A673 (cell line): ENCODE results near the gene TTLL6.

Experiments used
- EZH2 ChIP-seq: fragments of 200-600 bp; sonication (generic); IDR thresholded peaks from 2 replicates; pipeline ENCODE4 v1.6.1; 2017; ENCODE audit warnings: borderline replicate concordance, low read depth, mild to moderate bottlenecking, mixed read lengths, antibody characterized with exemption, low read length; ENCODE audit not compliant: poor library complexity, severe bottlenecking
- TF ChIP-seq, protein P1 (sequence below): fragments of 300-800, 200-600 bp; sonication (generic); conservative IDR thresholded peaks from 2 replicates; pipeline ENCODE4 v1.5.1; 2017; ENCODE audit warnings: low read depth, mild to moderate bottlenecking, antibody characterized with exemption, low read length, moderate library complexity, mixed read lengths

DNA sequence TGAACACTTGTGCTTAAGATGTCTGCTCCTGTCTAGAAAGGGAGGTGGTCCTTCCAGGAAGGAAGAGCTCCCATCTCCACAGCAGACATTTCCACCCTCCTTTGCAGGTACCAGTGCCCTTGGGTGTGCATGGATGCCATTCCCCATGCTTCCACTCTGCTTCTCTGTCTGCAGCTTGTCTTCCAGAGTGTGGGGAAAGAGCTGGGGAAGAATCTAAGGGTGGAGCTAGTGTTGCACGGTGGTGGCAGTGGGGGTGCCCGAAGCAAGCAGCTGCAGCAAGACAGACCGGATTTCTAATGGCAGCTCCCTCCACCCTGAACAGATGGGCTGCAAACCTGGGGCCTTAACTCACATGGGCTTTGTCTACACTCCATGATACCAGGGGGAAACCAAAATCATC, 65.9 kb downstream of the TTLL6 start:
- TF ChIP-seq, protein P1, sequence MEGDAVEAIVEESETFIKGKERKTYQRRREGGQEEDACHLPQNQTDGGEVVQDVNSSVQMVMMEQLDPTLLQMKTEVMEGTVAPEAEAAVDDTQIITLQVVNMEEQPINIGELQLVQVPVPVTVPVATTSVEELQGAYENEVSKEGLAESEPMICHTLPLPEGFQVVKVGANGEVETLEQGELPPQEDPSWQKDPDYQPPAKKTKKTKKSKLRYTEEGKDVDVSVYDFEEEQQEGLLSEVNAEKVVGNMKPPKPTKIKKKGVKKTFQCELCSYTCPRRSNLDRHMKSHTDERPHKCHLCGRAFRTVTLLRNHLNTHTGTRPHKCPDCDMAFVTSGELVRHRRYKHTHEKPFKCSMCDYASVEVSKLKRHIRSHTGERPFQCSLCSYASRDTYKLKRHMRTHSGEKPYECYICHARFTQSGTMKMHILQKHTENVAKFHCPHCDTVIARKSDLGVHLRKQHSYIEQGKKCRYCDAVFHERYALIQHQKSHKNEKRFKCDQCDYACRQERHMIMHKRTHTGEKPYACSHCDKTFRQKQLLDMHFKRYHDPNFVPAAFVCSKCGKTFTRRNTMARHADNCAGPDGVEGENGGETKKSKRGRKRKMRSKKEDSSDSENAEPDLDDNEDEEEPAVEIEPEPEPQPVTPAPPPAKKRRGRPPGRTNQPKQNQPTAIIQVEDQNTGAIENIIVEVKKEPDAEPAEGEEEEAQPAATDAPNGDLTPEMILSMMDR, result no peak
- no peak for TF ChIP-seq EZH2
